Retinal pigment epithelial cell (primary cell): ENCODE measurements around the gene NPM1.
A peak's percentile ranks its signal among the peaks of the same experiment; 100 is the strongest.
"Not testable (repeated sequence)": the region's sequence is repeated elsewhere in the genome, so short reads cannot be mapped to it uniquely, and the experiment has no call there.

Source experiments
- DNase-seq: peaks from one replicate; pipeline ENCODE4 v3.0.0-alpha.2; 2010; ENCODE audit warnings: low read depth
- H3K4me3 ChIP-seq: 2 replicates; pipeline ENCODE4 v1.5.1; 2011; ENCODE audit warnings: mild to moderate bottlenecking, low read length, control low read depth, moderate library complexity
- CTCF ChIP-seq: conservative IDR thresholded peaks from 2 replicates; pipeline ENCODE4 v1.5.1; 2011; ENCODE audit warnings: low read depth, low read length, control low read depth, inconsistent platforms

NPM1 gene

GRCh38 chr5:171397190-171397589, 9.5 kb downstream of the NPM1 start:
- TF ChIP-seq CTCF, result no peak
- no peak for DNase-seq
- no peak overlapping the region for H3K4me3 ChIP-seq

- DNase-seq, result no peak
- no peak overlapping the region for H3K4me3 ChIP-seq
- TF ChIP-seq CTCF, result no peak
Observed at GRCh38 chr5:171397599-171397998, 9.9 kb downstream of the NPM1 start.

DNA sequence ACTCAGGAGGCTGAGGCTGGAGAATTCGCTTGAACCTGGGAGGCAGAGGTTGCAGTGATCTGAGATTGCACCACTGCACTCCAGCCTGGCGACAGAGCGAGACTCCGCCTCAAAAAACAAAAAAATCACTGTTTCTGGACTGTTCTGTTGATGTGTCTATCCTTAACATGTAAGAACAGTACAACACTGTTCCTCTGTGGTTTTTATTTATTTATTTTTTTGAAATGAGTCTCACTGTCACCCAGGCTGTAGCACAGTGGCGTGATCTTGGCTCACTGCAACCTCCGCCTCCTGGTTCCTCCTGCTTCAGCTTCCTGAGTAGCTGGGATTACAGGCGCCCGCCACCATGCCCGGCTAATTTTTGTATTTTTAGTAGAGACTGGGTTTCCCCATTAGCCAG, 11.0 kb downstream of the NPM1 start:
- not testable (repeated sequence) for H3K4me3 ChIP-seq, DNase-seq

- no peak for TF ChIP-seq CTCF
- no peak for DNase-seq
- no peak overlapping the region for H3K4me3 ChIP-seq
Observed at GRCh38 chr5:171400169-171400568, 12.5 kb downstream of the NPM1 start.

- DNase-seq, result no peak
- H3K4me3 ChIP-seq, result no peak overlapping the region
- TF ChIP-seq CTCF, result no peak
Observed at GRCh38 chr5:171401167-171401947, 13.7 kb downstream of the NPM1 start.

DNA sequence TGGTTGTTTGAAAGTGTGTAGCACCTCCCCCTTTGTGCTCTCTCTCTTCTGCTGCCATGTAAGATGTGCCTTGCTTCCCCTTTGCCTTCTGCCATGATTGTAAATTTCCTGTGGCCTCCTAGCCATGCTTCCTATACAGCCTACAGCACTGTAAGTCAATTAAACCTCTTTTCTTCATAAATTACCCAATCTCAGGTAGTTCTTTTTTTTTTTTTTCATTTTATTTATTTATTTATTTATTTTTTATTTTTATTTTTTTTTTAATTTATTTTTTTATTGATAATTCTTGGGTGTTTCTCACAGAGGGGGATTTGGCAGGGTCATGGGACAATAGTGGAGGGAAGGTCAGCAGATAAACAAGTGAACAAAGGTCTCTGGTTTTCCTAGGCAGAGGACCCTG, 15.1 kb downstream of the NPM1 start:
- DNase-seq, H3K4me3 ChIP-seq: not testable (repeated sequence)

- TF ChIP-seq CTCF, result peak; percentile 49
- no peak for DNase-seq
Observed at GRCh38 chr5:171405615-171406014, 18.0 kb downstream of the NPM1 start.

GRCh38 chr5:171407234-171407633, 19.6 kb downstream of the NPM1 start:
- no peak for TF ChIP-seq CTCF

More at GRCh38 chr5:171405615-171406014, 18.0 kb downstream of the NPM1 start:
- no peak overlapping the region for H3K4me3 ChIP-seq

More at GRCh38 chr5:171407234-171407633, 19.6 kb downstream of the NPM1 start:
- no peak overlapping the region for H3K4me3 ChIP-seq
- DNase-seq, result no peak
